GM12801 (cell line): ENCODE results near the gene FDX2.

Experiments
- CTCF ChIP-seq: IDR thresholded peaks from one replicate; pipeline ENCODE4 v1.5.1; 2011; ENCODE audit warnings: control low read depth; ENCODE audit not compliant: insufficient read length; ENCODE audit errors: extremely low read depth

The FDX2 gene

GRCh38 chr19:10289836-10290356, 25.9 kb downstream of the FDX2 start, which contains the start of gene ICAM5:
Gene ICAM5 (plus strand): TSS chr19:10289952. CDS start chr19:10290044, 92 bp downstream.
- no peak for TF ChIP-seq CTCF

GRCh38 chr19:10289167-10289835, 26.5 kb downstream of the FDX2 start:
- no peak for TF ChIP-seq CTCF

DNA sequence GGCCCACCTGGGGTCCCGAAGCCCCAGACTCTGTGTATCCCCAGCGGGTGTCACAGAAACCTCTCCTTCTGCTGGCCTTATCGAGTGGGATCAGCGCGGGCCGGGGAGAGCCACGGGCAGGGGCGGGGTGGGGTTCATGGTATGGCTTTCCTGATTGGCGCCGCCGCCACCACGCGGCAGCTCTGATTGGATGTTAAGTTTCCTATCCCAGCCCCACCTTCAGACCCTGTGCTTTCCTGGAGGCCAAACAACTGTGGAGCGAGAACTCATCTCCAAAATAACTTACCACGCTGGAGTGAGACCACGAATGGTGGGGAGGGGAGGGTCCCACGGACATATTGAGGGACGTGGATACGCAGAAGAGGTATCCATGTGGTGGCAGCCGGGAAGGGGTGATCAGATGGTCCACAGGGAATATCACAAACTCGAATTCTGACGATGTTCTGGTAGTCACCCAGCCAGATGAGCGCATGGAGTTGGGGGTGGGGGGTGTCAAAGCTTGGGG, 27.1 kb downstream of the FDX2 start:
- TF ChIP-seq CTCF = no peak

DNA sequence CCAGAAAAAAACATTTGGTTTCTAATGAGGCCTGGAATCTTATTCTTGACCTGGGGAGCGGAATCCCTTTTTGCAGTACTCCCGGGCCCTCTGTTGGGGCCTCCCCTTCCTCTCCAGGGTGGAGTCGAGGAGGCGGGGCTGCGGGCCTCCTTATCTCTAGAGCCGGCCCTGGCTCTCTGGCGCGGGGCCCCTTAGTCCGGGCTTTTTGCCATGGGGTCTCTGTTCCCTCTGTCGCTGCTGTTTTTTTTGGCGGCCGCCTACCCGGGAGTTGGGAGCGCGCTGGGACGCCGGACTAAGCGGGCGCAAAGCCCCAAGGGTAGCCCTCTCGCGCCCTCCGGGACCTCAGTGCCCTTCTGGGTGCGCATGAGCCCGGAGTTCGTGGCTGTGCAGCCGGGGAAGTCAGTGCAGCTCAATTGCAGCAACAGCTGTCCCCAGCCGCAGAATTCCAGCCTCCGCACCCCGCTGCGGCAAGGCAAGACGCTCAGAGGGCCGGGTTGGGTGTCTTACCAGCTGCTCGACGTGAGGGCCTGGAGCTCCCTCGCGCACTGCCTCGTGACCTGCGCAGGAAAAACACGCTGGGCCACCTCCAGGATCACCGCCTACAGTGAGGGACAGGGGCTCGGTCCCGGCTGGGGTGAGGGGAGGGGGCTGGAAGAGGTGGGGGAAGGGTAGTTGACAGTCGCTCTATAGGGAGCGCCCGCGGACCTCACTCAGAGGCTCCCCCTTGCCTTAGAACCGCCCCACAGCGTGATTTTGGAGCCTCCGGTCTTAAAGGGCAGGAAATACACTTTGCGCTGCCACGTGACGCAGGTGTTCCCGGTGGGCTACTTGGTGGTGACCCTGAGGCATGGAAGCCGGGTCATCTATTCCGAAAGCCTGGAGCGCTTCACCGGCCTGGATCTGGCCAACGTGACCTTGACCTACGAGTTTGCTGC, 28.7 kb downstream of the FDX2 start, which contains the start of gene ICAM4:
Gene ICAM4 (plus strand): TSS at position 153 of the 935 bp plus-strand sequence. CDS start 58 bp downstream, at position 211.
- TF ChIP-seq CTCF = no peak

GRCh38 chr19:10285393-10285792, 30.4 kb downstream of the FDX2 start:
- TF ChIP-seq CTCF = no peak

DNA sequence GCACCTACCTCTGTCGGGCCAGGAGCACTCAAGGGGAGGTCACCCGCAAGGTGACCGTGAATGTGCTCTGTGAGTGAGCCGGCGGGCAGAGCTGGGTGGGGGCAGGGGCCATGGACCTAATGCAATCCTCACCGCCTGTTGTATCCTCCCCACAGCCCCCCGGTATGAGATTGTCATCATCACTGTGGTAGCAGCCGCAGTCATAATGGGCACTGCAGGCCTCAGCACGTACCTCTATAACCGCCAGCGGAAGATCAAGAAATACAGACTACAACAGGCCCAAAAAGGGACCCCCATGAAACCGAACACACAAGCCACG, 30.9 kb downstream of the FDX2 start:
- no peak for TF ChIP-seq CTCF
